ENCODE data around the gene SCGB2B2. TPM values are rescaled to one million over a fixed set of nuclear protein-coding genes. Genes with fewer than 3 reads are reported as not detected.

SCGB2B2 gene
- total and polyA plus RNA-seq, 7 experiments from 2014 or later = 0.15 to 0.95 (median 0.79) TPM; not detected in 1

- intact Hi-C loops (cut with micrococcal nuclease) = loop anchor here (1.0 to 5.0 kb wide), 12 partner anchors 10 to 1500 kb away; partner anchors contain the start of genes ZNF599 (in 2 of the 2), CEBPG (in 1 of the 2), FXYD7 (in 1 of the 2) and LIN37 (in 1 of the 2)
- H3K9me3 ChIP-seq (ENCODE audit: control insufficient read depth in 2 of 3, low read length in 3 of 3) = peaks cover 0 to 9% (median 6%) of the 10 kb centered on the region in 3 experiments
- H3K27me3 ChIP-seq (ENCODE audit: control insufficient read depth in 2 of 2, insufficient read depth in 2 of 2, low read length in 2 of 2) = no peaks in the 10 kb centered on the region
- peaks cover 7 to 35% (median 8%) of the 10 kb centered on the region in 3 experiments for H3K36me3 ChIP-seq (ENCODE audit: control insufficient read depth in 2 of 3, insufficient read depth in 3 of 3, low read length in 3 of 3)
- peak; percentile 87 to 96 (median 94) for DNase-seq
- peaks cover 24 to 61% (median 54%) of the 10 kb centered on the region in 5 donors for H3K36me3 Mint-ChIP-seq
- ChIA-PET CTCF (interaction anchor here (0.6 to 0.7 kb wide), 2 partner anchors 14 to 39 kb away, joined by 3 read pairs; no protein-coding TSS in a partner anchor), POLR2A (interaction anchor here (0.6 to 2.5 kb wide), 7 partner anchors 16 to 1537 kb away, joined by 3 to 17 read pairs (median 3); partner anchors contain the start of genes ZNF146, ZNF181, ZNF565 and ZNF792)
- H3K27ac Mint-ChIP-seq = peak within 1 kb of the TSS; percentile 94 to 100 (median 99)
- ATAC-seq = peak; percentile 95
- H3K4me1 ChIP-seq (ENCODE audit: control insufficient read depth in 2 of 2, insufficient read depth in 2 of 2, low read length in 2 of 2) = peaks cover 14 to 15% of the 10 kb centered on the region in 2 donors
- H3K27ac ChIP-seq (ENCODE audit: low read depth, low read length) = peak within 1 kb of the TSS; percentile 80
- peak within 1 kb of the TSS; percentile 93 for H3K4me3 ChIP-seq (ENCODE audit: low read length)
- peaks cover 9 to 18% (median 12%) of the 10 kb centered on the region in 5 donors for H3K27me3 Mint-ChIP-seq
- H3K9me3 Mint-ChIP-seq = peaks cover 6 to 51% (median 27%) of the 10 kb centered on the region in 11 donors
- H3K4me1 Mint-ChIP-seq = peaks cover 20 to 56% (median 35%) of the 10 kb centered on the region in 7 donors
- H3K4me3 Mint-ChIP-seq = peak within 1 kb of the TSS; percentile 92 to 99 (median 96)
These were observed 576 bp upstream of the SCGB2B2 start, which contains the start of gene ZNF302 for GRCh38 chr19:34677386-34678084. Gene ZNF302 (plus strand): TSS chr19:34677678. CDS start chr19:34678805, 1,127 bp downstream.

- POLR2A ChIA-PET = interaction anchor here (0.8 to 2.5 kb wide), 2 partner anchors 14 to 58 kb away, joined by 3 to 17 read pairs; partner anchors contain the start of gene ZNF181
These were observed 1.0 kb downstream of the SCGB2B2 start for GRCh38 chr19:34675919-34676318.

GRCh38 chr19:34675250-34675649 is 1.7 kb downstream of the SCGB2B2 start:
- Histone ChIP-seq H3K4me1 (ENCODE audit: control insufficient read depth in 2 of 2, insufficient read depth in 2 of 2, low read length in 2 of 2) (peaks cover 14 to 15% of the 10 kb centered on the region in 2 donors), H3K4me3 (ENCODE audit: low read length) (no peak overlapping the region), H3K36me3 (ENCODE audit: control insufficient read depth in 2 of 3, insufficient read depth in 3 of 3, low read length in 3 of 3) (peaks cover 6 to 16% (median 7%) of the 10 kb centered on the region in 3 experiments), H3K9me3 (ENCODE audit: control insufficient read depth in 2 of 3, low read length in 3 of 3) (no peaks in the 10 kb centered on the region), H3K27me3 (ENCODE audit: control insufficient read depth in 2 of 2, insufficient read depth in 2 of 2, low read length in 2 of 2) (no peaks in the 10 kb centered on the region), H3K27ac (ENCODE audit: low read depth, low read length) (no peak overlapping the region)
- ChIA-PET POLR2A (no interaction called here), CTCF (no interaction called here)
- Mint-ChIP-seq H3K4me3 (peak overlapping the region in 4 of 10 donors; percentile 17 to 99 (median 41)), H3K27me3 (peaks cover 9 to 19% (median 13%) of the 10 kb centered on the region in 5 donors), H3K36me3 (peaks cover 17 to 41% (median 35%) of the 10 kb centered on the region in 5 donors), H3K4me1 (peaks cover 20 to 48% (median 35%) of the 10 kb centered on the region in 7 donors), H3K9me3 (peaks cover 6 to 30% (median 16%) of the 10 kb centered on the region in 11 donors), H3K27ac (no peak overlapping the region)
- intact Hi-C loops (cut with micrococcal nuclease) = loop anchor here (5.0 kb wide), 6 partner anchors 287 to 1498 kb away; partner anchors contain the start of genes CEBPG (in 1 of the 2), FXYD7 (in 1 of the 2), LIN37 (in 1 of the 2) and LSM14A (in 1 of the 2)
- DNase-seq = no peak
- ATAC-seq = no peak

More at GRCh38 chr19:34675919-34676318, 1.0 kb downstream of the SCGB2B2 start:
- H3K9me3 Mint-ChIP-seq = peaks cover 6 to 36% (median 19%) of the 10 kb centered on the region in 11 donors
- H3K36me3 ChIP-seq (ENCODE audit: control insufficient read depth in 2 of 3, insufficient read depth in 3 of 3, low read length in 3 of 3) = peaks cover 6 to 21% (median 7%) of the 10 kb centered on the region in 3 experiments
- peak overlapping the region in 5 of 10 donors; percentile 10 to 99 (median 94) for H3K4me3 Mint-ChIP-seq
- intact Hi-C loops (cut with micrococcal nuclease) = loop anchor here (2.0 to 5.0 kb wide), 7 partner anchors 251 to 1499 kb away; partner anchors contain the start of genes CEBPG (in 1 of the 2), FXYD7 (in 1 of the 2), LIN37 (in 1 of the 2) and LSM14A (in 1 of the 2)
- H3K27ac Mint-ChIP-seq = peak overlapping the region in 2 of 9 donors; percentile 10 to 99
- peaks cover 14 to 15% of the 10 kb centered on the region in 2 donors for H3K4me1 ChIP-seq (ENCODE audit: control insufficient read depth in 2 of 2, insufficient read depth in 2 of 2, low read length in 2 of 2)
- DNase-seq (no peak), ATAC-seq (no peak)
- H3K27me3 Mint-ChIP-seq = peaks cover 9 to 19% (median 13%) of the 10 kb centered on the region in 5 donors
- H3K27ac ChIP-seq (ENCODE audit: low read depth, low read length) = no peak overlapping the region
- CTCF ChIA-PET = no interaction called here
- no peaks in the 10 kb centered on the region for H3K9me3 ChIP-seq (ENCODE audit: control insufficient read depth in 2 of 3, low read length in 3 of 3)
- no peak overlapping the region for H3K4me3 ChIP-seq (ENCODE audit: low read length)
- H3K4me1 Mint-ChIP-seq = peaks cover 20 to 55% (median 35%) of the 10 kb centered on the region in 7 donors
- peaks cover 17 to 48% (median 39%) of the 10 kb centered on the region in 5 donors for H3K36me3 Mint-ChIP-seq
- H3K27me3 ChIP-seq (ENCODE audit: control insufficient read depth in 2 of 2, insufficient read depth in 2 of 2, low read length in 2 of 2) = no peaks in the 10 kb centered on the region

- H3K9me3 ChIP-seq (ENCODE audit: control insufficient read depth in 2 of 3, low read length in 3 of 3) = no peaks in the 10 kb centered on the region
- H3K36me3 Mint-ChIP-seq = peaks cover 7 to 25% (median 22%) of the 10 kb centered on the region in 5 donors
- peaks cover 9 to 39% (median 21%) of the 10 kb centered on the region in 7 donors for H3K4me1 Mint-ChIP-seq
- peaks cover 9 to 19% (median 13%) of the 10 kb centered on the region in 5 donors for H3K27me3 Mint-ChIP-seq
- H3K27ac Mint-ChIP-seq = no peak overlapping the region
- no peak overlapping the region for H3K4me3 ChIP-seq (ENCODE audit: low read length)
- no peaks in the 10 kb centered on the region for H3K27me3 ChIP-seq (ENCODE audit: control insufficient read depth in 2 of 2, insufficient read depth in 2 of 2, low read length in 2 of 2)
- intact Hi-C loops (cut with micrococcal nuclease) = no loop called here
- CTCF ChIA-PET = no interaction called here
- H3K9me3 Mint-ChIP-seq = peaks cover 0 to 15% (median 6%) of the 10 kb centered on the region in 11 donors
- H3K4me1 ChIP-seq (ENCODE audit: control insufficient read depth in 2 of 2, insufficient read depth in 2 of 2, low read length in 2 of 2) = peaks cover 12% of the 10 kb centered on the region in 2 donors
- POLR2A ChIA-PET = no interaction called here
- ATAC-seq (no peak), DNase-seq (no peak)
- H3K36me3 ChIP-seq (ENCODE audit: control insufficient read depth in 2 of 3, insufficient read depth in 3 of 3, low read length in 3 of 3) = peaks cover 0 to 5% (median 0%) of the 10 kb centered on the region in 3 experiments
- H3K4me3 Mint-ChIP-seq = no peak overlapping the region
- H3K27ac ChIP-seq (ENCODE audit: low read depth, low read length) = no peak overlapping the region
These were observed 3.4 kb downstream of the SCGB2B2 start for GRCh38 chr19:34673590-34673989.

- no peak overlapping the region for H3K4me3 Mint-ChIP-seq
- intact Hi-C loops (cut with micrococcal nuclease) = no loop called here
These were observed 5.0 kb downstream of the SCGB2B2 start for GRCh38 chr19:34671972-34672371.

GRCh38 chr19:34669305-34669704 is 7.7 kb downstream of the SCGB2B2 start:
- Mint-ChIP-seq H3K4me1 (peaks cover 5 to 28% (median 12%) of the 10 kb centered on the region in 7 donors), H3K36me3 (peaks cover 3 to 20% (median 8%) of the 10 kb centered on the region in 5 donors), H3K4me3 (no peak overlapping the region), H3K27ac (no peak overlapping the region), H3K9me3 (peaks cover 0 to 5% (median 0%) of the 10 kb centered on the region in 11 donors), H3K27me3 (peaks cover 5 to 15% (median 6%) of the 10 kb centered on the region in 5 donors)
- POLR2A ChIA-PET = no interaction called here
- ATAC-seq (no peak), DNase-seq (no peak)
- H3K27ac ChIP-seq (ENCODE audit: low read depth, low read length) = no peak overlapping the region
- intact Hi-C loops (cut with micrococcal nuclease) = no loop called here
- no peak overlapping the region for H3K4me3 ChIP-seq (ENCODE audit: low read length)
- H3K36me3 ChIP-seq (ENCODE audit: control insufficient read depth in 2 of 3, insufficient read depth in 3 of 3, low read length in 3 of 3) = no peaks in the 10 kb centered on the region
- no peaks in the 10 kb centered on the region for H3K4me1 ChIP-seq (ENCODE audit: control insufficient read depth in 2 of 2, insufficient read depth in 2 of 2, low read length in 2 of 2)
- H3K27me3 ChIP-seq (ENCODE audit: control insufficient read depth in 2 of 2, insufficient read depth in 2 of 2, low read length in 2 of 2) = no peaks in the 10 kb centered on the region
- H3K9me3 ChIP-seq (ENCODE audit: control insufficient read depth in 2 of 3, low read length in 3 of 3) = no peaks in the 10 kb centered on the region
- CTCF ChIA-PET = no interaction called here

More at GRCh38 chr19:34671972-34672371, 5.0 kb downstream of the SCGB2B2 start:
- ChIA-PET POLR2A (no interaction called here), CTCF (interaction anchor here (0.7 kb wide), 1 partner anchor 383 kb away, joined by 5 read pairs; no protein-coding TSS in a partner anchor)
- H3K27me3 Mint-ChIP-seq = peaks cover 9 to 19% (median 12%) of the 10 kb centered on the region in 5 donors
- no peak overlapping the region for H3K4me3 ChIP-seq (ENCODE audit: low read length)
- H3K36me3 Mint-ChIP-seq = peaks cover 7 to 24% (median 21%) of the 10 kb centered on the region in 5 donors
- peaks cover 0 to 8% (median 4%) of the 10 kb centered on the region in 11 donors for H3K9me3 Mint-ChIP-seq
- H3K36me3 ChIP-seq (ENCODE audit: control insufficient read depth in 2 of 3, insufficient read depth in 3 of 3, low read length in 3 of 3) = no peaks in the 10 kb centered on the region
- ATAC-seq (no peak), DNase-seq (no peak)
- no peaks in the 10 kb centered on the region for H3K9me3 ChIP-seq (ENCODE audit: control insufficient read depth in 2 of 3, low read length in 3 of 3)
- no peak overlapping the region for H3K27ac ChIP-seq (ENCODE audit: low read depth, low read length)
- H3K4me1 ChIP-seq (ENCODE audit: control insufficient read depth in 2 of 2, insufficient read depth in 2 of 2, low read length in 2 of 2) = peaks cover 7 to 9% of the 10 kb centered on the region in 2 donors
- H3K27ac Mint-ChIP-seq = no peak overlapping the region
- no peaks in the 10 kb centered on the region for H3K27me3 ChIP-seq (ENCODE audit: control insufficient read depth in 2 of 2, insufficient read depth in 2 of 2, low read length in 2 of 2)
- peaks cover 10 to 31% (median 19%) of the 10 kb centered on the region in 7 donors for H3K4me1 Mint-ChIP-seq

Data from naive thymus-derived CD4-positive, alpha-beta T cell (primary cell).